C4-2B (cell line): Measurements from ENCODE around the gene DNAH17.

Source experiments
- CTCF ChIP-seq: fragments of 450-650 bp; conservative IDR thresholded peaks from 2 replicates; pipeline ENCODE4 v1.5.1; 2017; ENCODE audit warnings: mild to moderate bottlenecking
- ZFX ChIP-seq: fragments of 450-650 bp; IDR thresholded peaks from 2 replicates; pipeline ENCODE4 v1.6.1; 2017

- TF ChIP-seq CTCF = no peak
- no peak for TF ChIP-seq ZFX
Observed at GRCh38 chr17:78462148-78462547, 115.0 kb downstream of the DNAH17 start.
